HCT116 (cell line): ENCODE data around the gene PCBP1.

Experiments
- CTCF ChIP-seq, 3 experiments: fragments of 200-600 bp in 1 of 3; sonication (generic) in 1 of 3; IDR thresholded peaks in 2 of 3; conservative IDR thresholded peaks in 1 of 3; 2 replicates each; pipeline ENCODE4 v1.5.1; 2012 to 2017; ENCODE audit warnings: low read depth in 2 of 3, low read length in 2 of 3, antibody characterized with exemption in 1 of 3, borderline replicate concordance in 1 of 3, control low read depth in 1 of 3, mild to moderate bottlenecking in 1 of 3, mixed read lengths in 1 of 3, mixed run types in 1 of 3, moderate library complexity in 1 of 3; ENCODE audit not compliant: insufficient read depth in 1 of 3
- EZH2 ChIP-seq: fragments of 200-600 bp; sonication (generic); IDR thresholded peaks from 2 replicates; pipeline ENCODE4 v1.6.1; 2017; ENCODE audit warnings: antibody characterized with exemption, mixed run types
- EZH2phosphoT487 ChIP-seq: fragments of 200-600 bp; IDR thresholded peaks from 2 replicates; pipeline ENCODE4 v1.6.1; 2018; ENCODE audit warnings: antibody characterized with exemption, borderline replicate concordance
- POLR2A ChIP-seq: IDR thresholded peaks from 2 replicates; pipeline ENCODE4 v1.7.0; 2011; ENCODE audit warnings: borderline replicate concordance; ENCODE audit not compliant: insufficient read depth, insufficient read length; ENCODE audit errors: extremely low read depth
- SP1 ChIP-seq: IDR thresholded peaks from 2 replicates; pipeline ENCODE4 v1.6.1; 2012; ENCODE audit warnings: low read depth
- ZFX ChIP-seq: fragments of 450-650 bp; IDR thresholded peaks from 2 replicates; pipeline ENCODE4 v1.6.1; 2017
- TF ChIP-seq, protein P1 (sequence below): IDR thresholded peaks from 2 replicates; pipeline ENCODE4 v1.6.1; 2012; ENCODE audit warnings: low read depth

DNA sequence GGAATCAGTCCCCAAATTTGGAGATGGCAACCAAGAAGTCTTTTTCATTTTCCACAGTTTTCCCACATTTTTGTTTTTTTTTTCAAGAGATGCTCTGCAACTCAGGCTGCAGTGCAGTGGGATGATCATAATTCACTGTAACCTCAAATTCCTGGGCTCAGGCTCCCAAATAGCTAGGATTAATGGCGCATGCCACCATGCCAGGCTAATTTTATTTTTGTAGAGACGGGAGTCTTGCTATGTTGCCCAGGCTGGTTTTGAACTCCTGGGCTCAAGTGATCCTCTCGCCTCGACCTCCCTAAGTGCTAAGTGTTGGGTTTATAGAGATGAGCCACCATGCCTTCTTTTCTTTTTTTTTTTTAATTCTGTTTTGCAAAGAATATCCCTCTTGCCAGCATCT lies 35.2 kb downstream of the PCBP1 start:
- TF ChIP-seq EZH2 (no peak), ZFX (no peak), CTCF (IDR thresholded peaks at IDR 0.05 in 2 of 3, conservative IDR thresholded peaks at IDR 0.05 in 1 of 3; ENCODE audit: borderline replicate concordance in 1 of 3, insufficient read depth in 1 of 3, low read depth in 2 of 3, low read length in 2 of 3) (no peak), EZH2phosphoT487 (no peak), POLR2A (no peak), SP1 (no peak)
- TF ChIP-seq, protein P1, sequence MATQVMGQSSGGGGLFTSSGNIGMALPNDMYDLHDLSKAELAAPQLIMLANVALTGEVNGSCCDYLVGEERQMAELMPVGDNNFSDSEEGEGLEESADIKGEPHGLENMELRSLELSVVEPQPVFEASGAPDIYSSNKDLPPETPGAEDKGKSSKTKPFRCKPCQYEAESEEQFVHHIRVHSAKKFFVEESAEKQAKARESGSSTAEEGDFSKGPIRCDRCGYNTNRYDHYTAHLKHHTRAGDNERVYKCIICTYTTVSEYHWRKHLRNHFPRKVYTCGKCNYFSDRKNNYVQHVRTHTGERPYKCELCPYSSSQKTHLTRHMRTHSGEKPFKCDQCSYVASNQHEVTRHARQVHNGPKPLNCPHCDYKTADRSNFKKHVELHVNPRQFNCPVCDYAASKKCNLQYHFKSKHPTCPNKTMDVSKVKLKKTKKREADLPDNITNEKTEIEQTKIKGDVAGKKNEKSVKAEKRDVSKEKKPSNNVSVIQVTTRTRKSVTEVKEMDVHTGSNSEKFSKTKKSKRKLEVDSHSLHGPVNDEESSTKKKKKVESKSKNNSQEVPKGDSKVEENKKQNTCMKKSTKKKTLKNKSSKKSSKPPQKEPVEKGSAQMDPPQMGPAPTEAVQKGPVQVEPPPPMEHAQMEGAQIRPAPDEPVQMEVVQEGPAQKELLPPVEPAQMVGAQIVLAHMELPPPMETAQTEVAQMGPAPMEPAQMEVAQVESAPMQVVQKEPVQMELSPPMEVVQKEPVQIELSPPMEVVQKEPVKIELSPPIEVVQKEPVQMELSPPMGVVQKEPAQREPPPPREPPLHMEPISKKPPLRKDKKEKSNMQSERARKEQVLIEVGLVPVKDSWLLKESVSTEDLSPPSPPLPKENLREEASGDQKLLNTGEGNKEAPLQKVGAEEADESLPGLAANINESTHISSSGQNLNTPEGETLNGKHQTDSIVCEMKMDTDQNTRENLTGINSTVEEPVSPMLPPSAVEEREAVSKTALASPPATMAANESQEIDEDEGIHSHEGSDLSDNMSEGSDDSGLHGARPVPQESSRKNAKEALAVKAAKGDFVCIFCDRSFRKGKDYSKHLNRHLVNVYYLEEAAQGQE: no peak
